ENCODE data around the gene SARDH. TPM values are rescaled to one million over a fixed set of nuclear protein-coding genes. Genes with fewer than 3 reads are reported as not detected.

SARDH gene, protein sequence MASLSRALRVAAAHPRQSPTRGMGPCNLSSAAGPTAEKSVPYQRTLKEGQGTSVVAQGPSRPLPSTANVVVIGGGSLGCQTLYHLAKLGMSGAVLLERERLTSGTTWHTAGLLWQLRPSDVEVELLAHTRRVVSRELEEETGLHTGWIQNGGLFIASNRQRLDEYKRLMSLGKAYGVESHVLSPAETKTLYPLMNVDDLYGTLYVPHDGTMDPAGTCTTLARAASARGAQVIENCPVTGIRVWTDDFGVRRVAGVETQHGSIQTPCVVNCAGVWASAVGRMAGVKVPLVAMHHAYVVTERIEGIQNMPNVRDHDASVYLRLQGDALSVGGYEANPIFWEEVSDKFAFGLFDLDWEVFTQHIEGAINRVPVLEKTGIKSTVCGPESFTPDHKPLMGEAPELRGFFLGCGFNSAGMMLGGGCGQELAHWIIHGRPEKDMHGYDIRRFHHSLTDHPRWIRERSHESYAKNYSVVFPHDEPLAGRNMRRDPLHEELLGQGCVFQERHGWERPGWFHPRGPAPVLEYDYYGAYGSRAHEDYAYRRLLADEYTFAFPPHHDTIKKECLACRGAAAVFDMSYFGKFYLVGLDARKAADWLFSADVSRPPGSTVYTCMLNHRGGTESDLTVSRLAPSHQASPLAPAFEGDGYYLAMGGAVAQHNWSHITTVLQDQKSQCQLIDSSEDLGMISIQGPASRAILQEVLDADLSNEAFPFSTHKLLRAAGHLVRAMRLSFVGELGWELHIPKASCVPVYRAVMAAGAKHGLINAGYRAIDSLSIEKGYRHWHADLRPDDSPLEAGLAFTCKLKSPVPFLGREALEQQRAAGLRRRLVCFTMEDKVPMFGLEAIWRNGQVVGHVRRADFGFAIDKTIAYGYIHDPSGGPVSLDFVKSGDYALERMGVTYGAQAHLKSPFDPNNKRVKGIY
- 19.6 TPM for total RNA-seq

GRCh38 chr9:133737774-133738639 lies at the start of gene SARDH:
SARDH (minus strand) TSS chr9:133738352; CDS start chr9:133734173, 4,179 bp downstream.

DNA sequence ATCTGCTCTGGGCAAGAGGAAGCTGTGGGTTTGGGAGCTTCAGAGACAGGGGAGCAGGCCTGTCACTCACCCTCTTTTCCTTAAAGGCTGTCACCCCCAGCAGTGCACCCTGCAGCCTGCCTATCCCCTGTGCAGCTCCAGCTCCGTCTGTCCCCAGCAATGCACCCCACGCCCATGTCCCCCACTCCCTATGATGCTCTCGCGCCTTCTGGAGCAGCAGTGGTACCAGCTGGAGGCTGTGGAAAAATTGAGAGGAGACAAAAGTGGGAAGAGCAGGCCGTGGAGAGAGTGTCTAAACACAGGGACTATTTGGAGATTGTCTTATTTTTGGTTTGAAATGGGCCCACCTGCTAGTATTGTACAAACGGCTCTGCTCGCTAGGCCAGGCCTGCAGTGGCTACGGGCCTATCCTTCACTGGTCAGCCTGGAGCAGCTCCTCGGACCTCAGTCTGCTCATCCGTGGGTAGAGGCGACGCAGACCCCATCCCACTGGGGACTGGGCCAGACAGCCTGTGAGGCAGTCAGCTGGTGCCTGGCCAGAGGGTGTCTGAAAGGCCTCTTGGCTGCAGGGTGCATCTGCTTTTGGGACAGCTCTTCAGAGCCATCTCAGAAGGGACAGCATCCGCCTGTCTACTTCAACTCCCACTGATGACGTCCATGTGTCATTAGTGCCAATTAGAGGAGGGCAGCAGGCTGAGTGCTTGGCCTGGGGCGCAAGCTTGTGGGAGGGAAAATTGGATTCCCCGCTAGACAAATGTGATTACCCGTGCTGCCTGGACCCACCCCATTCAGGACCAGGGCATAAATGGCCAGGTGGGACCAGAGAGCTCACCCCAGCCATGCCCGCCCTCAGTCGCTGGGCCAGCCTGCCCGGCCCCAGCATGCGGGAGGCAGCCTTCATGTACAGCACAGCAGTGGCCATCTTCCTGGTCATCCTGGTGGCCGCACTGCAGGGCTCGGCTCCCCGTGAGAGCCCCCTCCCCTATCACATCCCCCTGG lies 102.3 kb downstream of the SARDH start, which contains the start of gene DBH:
Gene DBH (plus strand): TSS at position 831 of the 999 bp plus-strand sequence. CDS start 9 bp downstream, at position 840.

Other genes with a start within 250 kb of the SARDH start
- 2.8 TPM for gene MYMK, start 213.4 kb downstream of the SARDH start, total RNA-seq
- 8.9 TPM for gene ADAMTSL2, start 203.6 kb downstream of the SARDH start, total RNA-seq
- gene FAM163B, start 129.0 kb downstream of the SARDH start, total RNA-seq: 2.7 TPM
- 1.1 TPM for gene DBH, start 102.0 kb downstream of the SARDH start, total RNA-seq

Measured in metanephros (tissue), 1 donor.